Astrocyte (in vitro differentiated cells and primary cell): ENCODE measurements around the gene MYL12A.

Source experiments
- CTCF ChIP-seq: IDR thresholded peaks from 2 replicates; pipeline ENCODE4 v1.5.1; 2011; ENCODE audit warnings: low read depth, mild to moderate bottlenecking, inconsistent platforms, low read length, moderate library complexity; ENCODE audit not compliant: insufficient read depth
- EZH2 ChIP-seq: IDR thresholded peaks from 2 replicates; pipeline ENCODE4 v1.6.1; 2012; ENCODE audit warnings: mild to moderate bottlenecking, low read length, inconsistent platforms; ENCODE audit not compliant: insufficient read depth

- TF ChIP-seq EZH2 = no peak
- no peak for TF ChIP-seq CTCF
Observed at GRCh38 chr18:3224223-3224622, 23.4 kb upstream of the MYL12A start.
